Gastroesophageal sphincter (tissue), 2 donors: ENCODE measurements around the gene LAS1L.

Experiments
- EP300 ChIP-seq: sonication (generic); formaldehyde crosslinking; IDR thresholded peaks from one replicate; pipeline ENCODE4 v1.6.1; 2017; ENCODE audit warnings: antibody characterized with exemption, mild to moderate bottlenecking
- POLR2AphosphoS5 ChIP-seq: sonication (generic); formaldehyde crosslinking; IDR thresholded peaks from one replicate; pipeline ENCODE4 v1.6.1; 2017; ENCODE audit warnings: antibody characterized with exemption

DNA sequence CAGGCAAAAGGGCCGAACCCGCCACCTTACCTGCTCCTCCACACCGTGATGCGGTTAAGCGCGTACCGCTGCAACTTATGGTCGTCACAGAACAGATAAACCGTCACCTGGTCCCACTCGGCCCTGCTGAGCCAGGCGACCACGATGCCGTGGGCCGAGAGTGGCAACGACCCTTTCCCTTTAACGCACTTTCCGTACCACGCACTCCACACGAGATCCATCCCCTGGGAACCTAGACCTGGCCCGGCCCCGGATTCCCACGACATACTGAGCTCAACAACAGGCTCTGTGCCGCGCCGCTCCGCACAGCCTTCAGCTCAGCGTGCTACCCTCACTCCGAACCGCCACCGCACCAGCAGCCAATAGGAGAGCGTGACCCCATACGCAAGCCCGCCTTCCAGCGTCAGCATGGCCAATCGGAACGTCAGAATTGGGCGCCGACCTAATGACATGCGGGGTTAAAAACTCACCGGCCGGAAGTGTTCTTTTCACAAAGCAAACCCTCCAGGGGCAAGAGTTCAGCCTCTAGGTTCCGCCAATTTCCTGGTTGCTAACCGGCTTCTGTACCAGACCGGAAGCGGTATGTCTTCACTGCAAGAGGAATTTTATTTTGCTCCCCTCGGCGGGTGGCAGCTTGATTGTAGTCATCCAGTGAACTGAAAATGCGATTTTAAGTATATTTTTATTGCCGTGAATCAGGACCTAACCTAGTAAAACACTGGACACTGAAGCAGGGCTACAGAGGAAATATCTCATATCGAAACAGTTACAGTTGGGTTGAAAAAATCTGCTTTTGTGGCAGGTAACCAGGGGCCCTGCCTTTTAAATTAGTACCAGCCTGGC is at the start of gene LAS1L:
- TF ChIP-seq POLR2AphosphoS5, result peak; percentile 78
- no peak for TF ChIP-seq EP300
